CD4-positive, alpha-beta T cell treated with Interleukin-10 for 1 hour (primary cell): ENCODE results near the gene POU2F2.

Source experiments
- DNase-seq: peaks from one replicate; pipeline ENCODE4 v3.0.0-alpha.2; 2020

Gene POU2F2

DNA sequence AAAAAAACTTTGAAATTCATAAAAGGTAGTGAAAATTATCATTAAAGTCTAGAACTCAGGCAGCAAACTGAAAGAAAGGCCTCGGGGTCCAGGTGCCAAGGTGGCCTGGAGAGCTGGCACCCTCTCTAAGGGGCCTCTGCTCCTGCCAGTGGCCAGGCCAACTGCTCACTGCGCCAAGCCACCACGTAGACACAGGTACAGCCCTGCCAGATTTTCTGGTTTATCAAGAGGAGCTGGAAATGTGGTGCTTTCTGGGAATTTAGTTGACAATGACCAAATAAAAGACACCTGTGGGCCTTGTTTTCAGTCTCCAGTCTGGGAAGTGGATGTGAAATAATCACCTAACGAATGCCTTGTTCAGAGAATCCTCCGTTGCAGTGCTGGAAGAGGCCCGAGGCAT is 33.5 kb downstream of the POU2F2 start:
- no peak for DNase-seq

DNA sequence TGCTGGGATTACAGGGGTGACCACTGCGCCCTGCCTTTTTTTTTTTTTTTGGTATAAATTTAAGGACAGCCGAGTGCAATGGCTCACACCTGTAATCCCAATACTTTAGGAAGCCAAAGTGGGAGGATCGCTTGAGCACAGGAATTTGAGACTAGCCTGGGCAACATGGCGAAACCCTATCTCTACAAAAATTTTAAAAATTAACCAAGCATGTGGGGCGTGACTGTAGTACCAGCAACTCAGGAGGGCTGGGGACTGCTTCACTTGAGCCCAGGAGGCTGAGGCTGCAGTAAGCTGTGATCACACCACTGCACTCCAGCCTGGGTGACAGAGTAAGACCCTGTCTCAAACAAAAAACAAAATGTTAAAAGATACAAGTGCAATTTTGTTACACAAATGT is 34.8 kb downstream of the POU2F2 start:
- no peak for DNase-seq

DNA sequence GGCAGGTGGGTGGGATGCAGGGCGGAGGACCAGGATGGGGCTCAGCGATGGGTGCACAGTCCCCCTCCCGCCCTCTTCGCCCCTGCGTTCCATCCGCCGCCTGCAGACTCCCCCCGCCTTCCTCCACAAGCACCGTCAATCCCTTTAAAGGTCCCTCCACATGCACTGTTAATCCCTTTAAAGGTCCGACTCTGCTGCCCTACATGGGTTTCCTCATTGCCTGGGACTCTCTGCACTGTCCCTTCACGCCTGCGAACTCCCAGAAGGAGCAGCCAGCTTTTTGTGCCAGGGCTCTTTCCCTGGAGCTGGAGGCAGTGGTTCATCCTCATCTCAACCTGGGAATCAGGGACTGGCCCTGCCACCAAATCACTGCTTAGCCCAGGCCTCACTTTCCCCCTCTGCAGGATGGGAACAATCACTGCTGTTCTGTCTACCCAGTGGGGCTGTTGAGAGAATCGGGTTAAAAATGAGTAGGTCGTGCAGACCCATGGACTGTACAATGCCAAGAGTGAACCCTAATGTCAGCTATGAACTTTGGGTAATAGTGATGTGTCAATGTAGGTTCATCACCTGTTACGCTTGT is 35.9 kb downstream of the POU2F2 start:
- DNase-seq, result no peak

DNA sequence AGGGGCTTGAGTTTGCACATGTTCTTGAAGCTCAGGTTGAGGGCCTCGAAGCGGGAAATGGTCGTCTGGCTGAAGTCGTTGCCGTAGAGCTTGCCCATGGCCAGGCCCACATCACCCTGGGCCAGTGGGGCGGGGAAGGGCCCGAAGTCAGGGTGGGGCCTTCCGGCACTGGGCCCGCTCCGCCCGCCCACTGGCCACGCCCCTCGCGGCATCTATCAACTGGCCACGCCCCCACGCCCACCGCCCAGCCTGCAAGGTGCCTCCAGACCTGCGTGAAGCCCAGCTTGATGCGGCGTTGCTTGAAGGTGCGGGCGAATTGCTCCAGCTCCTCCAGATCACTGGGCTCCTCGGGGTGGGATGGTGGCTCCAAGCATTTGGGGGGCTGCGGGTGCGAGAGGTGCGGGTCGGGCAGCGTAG is 36.4 kb downstream of the POU2F2 start:
- no peak for DNase-seq

DNA sequence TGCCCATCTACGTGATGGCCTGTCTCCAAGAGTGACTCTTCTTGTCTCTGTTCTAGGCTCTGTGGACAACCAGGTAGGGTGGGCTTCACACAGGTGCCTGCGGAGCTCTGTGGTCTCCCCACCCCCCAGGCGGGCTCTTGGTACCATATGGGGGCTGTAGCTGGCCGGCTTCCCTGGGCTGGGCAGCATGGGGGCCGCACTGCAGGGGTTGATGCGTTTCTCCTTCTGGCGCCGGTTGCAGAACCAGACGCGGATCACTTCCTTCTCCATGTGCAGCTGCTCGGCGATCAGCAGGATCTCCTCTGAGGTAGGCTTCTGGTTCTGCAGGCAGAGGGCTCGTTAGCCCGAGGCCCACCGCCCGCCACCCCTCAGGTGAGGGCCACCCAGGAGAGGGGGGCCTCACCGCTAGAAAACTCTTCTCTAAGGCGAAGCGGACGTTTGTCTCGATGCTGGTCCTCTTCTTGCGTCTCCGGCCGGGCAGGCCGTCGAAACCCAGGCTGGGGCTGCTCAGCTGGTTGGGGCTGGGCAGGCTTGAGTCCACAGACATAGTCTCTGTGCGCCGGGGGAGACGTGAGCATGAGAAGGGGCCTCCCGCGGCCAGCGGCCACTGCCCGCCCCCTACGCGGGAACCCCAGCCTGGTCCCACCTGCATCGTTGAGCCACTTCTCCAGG is 37.0 kb downstream of the POU2F2 start:
- no peak for DNase-seq

DNA sequence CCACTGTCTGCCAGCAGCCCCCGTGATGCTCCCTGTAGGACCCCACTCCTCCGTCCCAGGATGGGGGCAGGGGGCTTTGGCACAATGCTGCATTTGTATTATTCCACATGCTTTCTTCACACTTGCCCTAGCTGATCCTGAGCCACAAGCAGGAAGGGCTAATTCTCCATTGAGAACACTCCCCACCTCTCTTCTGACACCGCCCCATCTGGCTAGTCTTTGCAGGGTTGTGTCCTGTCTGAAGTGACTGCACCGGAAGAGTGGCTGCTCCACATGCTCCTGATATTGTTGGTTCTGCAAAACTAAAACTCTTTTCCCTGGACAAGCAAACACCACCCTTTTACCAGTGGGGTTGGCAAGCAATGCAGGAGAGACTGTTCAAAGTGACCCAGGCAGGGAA is 38.3 kb downstream of the POU2F2 start:
- DNase-seq, result no peak

DNA sequence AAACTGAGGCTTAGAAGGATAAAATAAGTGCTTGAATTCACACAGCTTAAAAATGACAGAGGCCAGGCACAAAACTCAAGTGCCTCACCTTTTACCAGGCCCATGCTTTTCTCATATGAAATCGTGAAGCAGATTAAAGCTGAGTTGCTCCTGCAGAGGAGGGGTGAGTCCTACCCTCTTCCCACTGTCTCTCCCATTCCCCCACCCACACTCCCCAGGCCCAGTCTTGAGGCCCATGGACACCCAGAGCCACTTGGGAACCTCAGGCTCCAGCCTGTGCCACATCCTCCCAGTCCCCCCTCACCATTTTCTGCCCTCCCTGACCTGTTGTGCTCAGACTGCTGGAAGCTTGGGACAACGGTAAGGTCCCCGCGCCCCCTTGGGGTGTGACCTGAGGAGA is 38.7 kb downstream of the POU2F2 start:
- no peak for DNase-seq

DNA sequence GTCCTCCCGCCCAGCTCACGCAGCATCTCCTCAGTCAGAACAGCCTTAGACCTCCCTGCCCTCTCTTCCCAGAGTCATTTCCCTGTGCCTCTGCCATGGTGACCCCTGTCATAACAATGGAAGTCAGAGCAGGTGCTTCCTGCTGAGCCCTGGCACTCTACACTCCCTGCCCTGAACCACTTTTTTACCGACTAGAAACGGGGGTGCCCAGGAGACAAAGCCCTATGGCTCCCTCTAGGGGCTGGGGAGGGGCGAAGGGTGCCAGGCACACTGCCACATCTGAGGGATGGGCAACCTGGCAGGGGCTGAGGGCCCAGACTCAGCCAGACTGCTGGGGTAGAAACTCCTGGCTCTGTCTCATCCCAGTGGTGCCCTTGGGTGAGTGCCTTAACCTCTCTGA is 39.9 kb downstream of the POU2F2 start:
- peak; percentile 51 for DNase-seq

DNA sequence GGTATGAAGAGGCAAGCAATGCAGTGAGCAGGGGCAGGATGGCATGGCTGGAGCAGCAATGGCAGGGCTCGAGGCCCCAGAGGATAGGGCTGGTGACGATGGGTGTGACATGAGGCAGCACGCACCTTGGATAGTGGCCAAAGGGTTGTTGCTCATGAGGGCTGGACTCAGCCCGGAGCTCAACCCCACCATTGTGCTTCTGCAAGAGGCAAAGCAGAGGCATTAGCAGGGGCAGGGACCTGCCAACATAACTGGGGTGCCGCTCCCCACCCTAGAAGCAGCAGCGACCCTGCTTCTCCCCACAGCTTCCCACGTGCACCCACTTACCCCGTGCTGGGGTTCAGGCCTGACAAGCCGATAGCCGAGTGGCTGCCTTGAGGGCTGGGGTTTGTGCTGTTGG is 40.5 kb downstream of the POU2F2 start:
- DNase-seq, result no peak

DNA sequence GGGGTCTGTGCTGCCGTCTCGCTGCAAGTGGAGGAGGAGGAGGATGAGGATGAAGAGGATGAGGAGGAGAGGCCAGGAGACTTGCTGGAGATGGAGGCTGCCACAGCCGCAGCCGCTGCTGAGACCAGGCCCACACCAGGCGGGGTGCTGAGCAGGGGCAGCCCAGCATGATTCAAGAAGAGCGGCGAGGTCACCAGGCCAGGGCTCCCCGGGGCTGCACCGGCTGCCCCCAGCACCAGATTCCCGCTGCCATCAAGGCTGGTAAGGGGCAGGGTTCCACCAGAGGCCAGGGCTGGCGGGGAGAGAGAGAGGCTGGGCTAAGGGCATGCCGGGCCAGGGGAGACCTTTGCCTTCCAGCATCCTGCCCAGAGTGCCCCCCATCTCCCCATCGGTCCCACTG is 40.9 kb downstream of the POU2F2 start:
- no peak for DNase-seq

DNA sequence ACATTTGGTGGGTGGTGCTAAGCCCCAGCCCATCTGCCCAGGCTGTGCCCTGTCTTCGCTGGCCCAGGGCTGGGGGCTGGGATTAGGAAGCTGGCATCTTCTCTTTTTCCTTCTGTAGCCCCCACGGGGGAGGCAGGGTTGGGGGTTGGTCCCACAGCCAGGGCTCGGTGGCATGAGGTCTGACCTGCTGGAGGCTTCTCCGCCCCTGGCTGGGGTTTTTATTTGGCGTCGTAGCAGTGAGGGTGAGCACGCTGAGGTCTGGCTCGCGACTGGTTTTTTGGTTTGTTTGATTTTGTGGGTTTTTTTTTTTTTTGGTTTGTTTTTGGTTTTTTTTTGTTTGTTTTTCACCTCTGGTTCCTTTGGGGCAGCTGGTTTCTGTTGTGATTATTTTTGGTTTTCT is 41.6 kb downstream of the POU2F2 start:
- no peak for DNase-seq

DNA sequence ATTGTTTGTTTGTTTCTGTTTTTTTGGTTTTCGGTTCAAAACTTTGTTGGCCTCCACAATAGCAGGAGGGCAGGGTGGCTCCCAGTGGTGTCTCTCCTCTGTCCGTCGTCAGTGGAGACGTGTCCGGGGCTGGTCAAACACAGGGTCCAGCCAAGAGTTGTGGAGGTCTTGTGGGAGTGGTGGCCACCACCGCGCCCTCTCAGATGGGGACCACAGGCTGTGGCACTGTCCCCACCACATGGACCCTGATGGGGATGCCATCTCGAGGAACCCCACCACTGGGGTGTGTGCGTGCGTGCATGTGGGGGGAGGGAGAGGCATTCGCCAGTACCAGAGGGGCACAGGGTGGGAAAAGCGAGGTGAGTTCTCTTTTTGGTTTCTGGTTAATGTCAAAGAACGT is 42.5 kb downstream of the POU2F2 start:
- DNase-seq, result no peak

DNA sequence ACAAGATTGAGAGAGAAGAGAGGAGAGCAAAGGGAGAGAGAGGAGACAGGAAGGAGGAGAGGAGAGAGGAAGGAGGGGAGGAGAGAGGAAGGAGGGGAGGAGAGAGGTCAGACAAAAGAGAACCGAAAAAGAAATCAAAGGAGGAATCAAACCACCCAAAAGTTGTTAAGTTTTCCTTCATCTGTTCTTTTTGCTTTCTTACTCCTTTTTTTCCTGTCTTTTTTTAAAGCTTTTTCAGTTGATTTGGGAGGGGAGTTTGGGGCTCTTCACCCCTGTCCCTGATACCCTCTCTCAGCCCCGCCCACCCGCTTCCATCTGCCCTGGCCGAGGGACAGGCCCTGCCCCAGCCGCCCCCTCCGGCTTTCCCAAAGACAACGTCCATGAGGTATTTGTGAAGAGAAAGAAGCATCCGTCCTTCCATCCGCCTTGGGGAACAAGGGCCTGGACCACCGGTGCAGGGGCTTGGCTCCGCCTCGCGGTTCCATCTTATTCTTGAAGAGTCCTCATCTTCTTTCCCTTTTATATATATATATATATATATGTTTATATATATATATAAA is 43.0 kb downstream of the POU2F2 start:
- DNase-seq, result no peak

DNA sequence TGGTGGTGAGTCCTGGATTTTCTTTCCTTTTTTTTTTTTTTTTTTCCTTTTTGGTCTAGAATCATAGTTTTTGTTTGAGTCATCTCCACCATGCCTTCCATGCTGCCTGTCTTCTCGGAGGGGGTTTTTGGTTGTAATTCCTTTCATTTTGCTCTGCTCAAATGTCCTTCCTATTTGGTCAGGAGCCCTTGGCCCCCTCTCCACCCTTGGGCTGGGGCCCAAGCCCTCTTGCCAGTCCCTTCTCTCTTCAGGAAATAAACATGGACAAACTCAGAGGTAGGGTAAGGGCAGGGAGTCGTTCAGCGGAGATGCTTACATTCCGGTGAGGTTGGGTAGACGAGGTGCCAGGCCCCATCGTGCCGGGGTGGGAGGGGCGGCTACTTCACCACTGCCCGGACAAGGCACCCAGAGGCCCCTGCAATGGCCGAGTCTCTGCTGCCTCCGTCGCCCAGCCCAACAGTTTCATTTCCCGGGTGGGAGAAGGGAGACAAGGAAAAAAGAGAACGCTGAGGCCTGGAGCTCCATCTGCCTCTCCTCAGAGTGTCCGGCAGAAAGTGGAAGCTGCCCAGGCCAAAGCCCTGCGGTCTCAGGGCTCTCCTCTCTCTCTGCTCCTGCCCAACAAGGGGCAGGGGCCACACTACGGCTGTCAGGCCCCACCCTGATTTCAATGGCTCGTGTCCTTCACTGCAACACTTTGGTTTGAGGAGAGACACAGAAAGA is 43.6 kb downstream of the POU2F2 start:
- no peak for DNase-seq

DNA sequence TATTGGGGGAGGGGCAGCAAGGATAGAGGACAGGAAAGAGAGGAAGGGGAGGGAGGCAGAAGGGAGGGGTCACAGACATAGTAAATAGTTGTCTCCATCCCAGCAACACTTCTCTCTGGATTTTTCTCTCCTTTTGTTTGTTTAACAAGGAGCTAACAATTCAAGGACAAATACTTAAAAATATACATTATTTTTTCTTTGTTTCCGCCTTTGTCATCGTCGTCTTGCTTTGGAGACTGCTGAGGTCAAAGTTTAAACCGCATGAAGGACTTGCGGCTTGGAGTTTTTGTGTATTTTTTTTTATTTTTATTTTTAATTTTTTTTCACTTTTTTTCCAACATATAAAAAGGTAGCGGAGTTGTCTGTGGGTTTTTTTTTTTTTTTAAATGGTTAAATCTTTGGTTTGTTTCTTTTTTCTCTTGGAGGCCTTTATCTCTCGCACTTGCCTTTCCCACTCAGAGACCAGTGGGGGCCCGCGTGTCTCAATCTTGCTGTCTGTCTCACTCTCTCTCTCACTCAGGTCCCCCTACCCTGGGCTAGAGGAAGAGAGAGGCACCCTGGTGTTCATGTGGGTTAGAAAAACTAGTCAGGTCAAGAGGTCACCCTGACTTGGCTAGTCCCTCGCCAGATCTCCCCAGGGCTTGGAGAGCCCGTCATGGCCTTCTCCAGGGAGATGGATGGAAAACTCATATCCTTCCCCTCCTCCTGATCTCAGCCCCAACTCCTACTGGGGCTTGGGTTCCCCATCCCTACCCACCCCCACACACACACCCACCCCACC is 45.3 kb downstream of the POU2F2 start:
- no peak for DNase-seq

DNA sequence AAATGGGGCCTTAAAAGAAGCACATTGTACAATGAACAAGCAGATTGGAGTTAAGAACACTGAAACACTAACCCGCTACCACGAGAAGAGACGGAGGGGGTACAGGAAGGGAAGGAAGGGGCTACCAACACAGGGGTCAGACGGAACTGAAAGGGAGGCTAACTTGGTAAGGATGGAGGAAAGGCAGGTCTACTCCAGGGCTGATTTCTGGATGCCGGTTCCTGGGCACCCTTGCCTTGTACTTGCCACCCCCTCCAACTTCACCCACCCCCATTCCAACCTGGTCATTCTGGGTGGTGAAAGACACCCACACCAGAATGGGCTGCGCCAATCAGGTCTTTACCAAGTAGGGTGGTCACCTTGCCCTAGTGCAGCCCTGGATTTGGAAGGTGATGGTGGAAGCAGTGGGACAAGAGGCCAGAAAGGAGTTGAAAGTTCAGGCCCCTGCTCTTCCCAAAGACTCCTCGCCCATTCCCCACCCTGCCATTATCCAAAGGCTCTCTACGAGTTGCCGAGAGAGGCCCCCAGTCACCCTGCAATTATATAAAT is 46.0 kb downstream of the POU2F2 start:
- DNase-seq, result no peak

DNA sequence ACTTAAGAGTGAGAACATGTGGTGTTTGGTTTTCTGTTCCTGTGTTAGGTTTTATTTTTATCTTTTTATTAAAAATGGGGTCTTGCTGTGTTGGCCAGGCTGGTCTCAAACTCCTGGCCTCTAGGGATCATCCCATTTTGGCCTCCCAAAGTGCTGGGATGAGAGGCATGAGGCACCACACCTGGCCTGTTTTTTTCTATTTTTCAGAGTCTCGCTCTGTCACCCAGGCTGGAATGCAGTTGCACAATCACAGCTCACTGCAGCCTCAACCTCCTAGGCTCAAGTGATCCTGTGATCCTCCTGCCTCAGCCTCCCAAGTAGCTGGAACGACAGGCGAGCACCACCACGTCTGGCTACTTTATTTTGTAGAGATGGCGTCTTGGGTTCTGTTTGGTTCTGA is 48.7 kb downstream of the POU2F2 start:
- no peak for DNase-seq

DNA sequence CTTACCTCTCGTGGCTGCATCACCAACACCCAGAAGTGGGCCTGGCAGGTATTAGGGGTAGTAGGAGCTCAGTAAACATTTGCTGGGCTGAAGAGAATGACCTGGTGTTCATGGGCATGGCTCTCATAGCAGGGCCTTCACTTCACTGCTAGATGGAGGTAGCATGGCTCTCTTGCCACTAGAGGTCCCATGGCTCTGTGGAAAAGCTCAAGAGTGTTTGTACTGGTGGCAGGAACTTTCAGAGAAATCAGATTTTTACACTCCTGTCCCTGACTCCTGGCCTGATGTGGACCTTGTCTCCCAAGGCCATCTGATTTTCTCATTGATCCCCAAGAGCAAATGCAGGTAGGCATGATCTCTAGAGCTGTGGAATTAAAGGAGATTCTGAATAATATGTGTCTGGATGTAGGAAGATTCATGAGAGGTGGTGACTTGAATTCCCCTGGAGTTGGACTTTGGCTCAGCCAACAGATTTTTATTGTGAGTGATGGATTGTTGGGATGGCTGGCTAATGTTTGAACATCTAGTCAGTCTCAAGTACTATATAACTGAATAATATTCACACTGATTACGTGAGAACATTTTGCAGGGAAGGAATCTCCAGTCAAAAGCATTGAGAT is 50.6 kb downstream of the POU2F2 start:
- peak; percentile 34 for DNase-seq

DNA sequence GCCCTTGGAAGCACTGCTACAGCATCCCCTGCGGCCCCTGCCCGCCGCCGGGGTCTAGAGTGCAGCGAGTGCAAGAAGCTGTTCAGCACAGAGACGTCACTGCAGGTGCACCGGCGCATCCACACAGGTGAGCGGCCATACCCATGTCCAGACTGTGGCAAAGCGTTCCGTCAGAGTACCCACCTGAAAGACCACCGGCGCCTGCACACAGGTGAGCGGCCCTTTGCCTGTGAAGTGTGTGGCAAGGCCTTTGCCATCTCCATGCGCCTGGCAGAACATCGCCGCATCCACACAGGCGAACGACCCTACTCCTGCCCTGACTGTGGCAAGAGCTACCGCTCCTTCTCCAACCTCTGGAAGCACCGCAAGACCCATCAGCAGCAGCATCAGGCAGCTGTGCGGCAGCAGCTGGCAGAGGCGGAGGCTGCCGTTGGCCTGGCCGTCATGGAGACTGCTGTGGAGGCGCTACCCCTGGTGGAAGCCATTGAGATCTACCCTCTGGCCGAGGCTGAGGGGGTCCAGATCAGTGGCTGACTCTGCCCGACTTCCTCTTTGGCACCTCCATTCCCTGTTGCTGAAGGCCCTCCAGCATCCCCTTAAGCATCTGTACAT is 51.4 kb downstream of the POU2F2 start:
- DNase-seq, result no peak

DNA sequence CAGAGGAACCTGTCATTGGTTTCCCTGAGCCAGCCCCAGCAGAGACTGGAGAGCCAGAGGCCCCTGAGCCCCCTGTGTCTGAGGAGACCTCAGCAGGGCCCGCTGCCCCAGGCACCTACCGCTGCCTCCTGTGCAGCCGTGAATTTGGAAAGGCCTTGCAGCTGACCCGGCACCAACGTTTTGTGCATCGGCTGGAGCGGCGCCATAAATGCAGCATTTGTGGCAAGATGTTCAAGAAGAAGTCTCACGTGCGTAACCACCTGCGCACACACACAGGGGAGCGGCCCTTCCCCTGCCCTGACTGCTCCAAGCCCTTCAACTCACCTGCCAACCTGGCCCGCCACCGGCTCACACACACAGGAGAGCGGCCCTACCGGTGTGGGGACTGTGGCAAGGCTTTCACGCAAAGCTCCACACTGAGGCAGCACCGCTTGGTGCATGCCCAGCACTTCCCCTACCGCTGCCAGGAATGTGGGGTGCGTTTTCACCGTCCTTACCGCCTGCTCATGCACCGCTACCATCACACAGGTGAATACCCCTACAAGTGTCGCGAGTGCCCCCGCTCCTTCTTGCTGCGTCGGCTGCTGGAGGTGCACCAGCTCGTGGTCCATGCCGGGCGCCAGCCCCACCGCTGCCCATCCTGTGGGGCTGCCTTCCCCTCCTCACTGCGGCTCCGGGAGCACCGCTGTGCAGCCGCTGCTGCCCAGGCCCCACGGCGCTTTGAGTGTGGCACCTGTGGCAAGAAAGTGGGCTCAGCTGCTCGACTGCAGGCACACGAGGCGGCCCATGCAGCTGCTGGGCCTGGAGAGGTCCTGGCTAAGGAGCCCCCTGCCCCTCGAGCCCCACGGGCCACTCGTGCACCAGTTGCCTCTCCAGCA is 52.1 kb downstream of the POU2F2 start:
- DNase-seq, result no peak

DNA sequence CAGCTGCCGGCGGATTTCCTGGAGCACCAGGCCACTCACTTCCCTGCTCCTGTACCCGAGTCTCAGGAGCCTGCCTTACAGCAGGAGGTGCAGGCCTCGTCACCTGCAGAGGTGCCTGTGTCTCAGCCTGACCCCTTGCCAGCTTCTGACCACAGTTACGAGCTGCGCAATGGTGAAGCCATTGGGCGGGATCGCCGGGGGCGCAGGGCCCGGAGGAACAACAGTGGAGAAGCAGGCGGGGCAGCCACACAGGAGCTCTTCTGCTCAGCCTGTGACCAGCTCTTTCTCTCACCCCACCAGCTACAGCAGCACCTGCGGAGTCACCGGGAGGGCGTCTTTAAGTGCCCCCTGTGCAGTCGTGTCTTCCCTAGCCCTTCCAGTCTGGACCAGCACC is 53.0 kb downstream of the POU2F2 start:
- DNase-seq, result no peak
